ENCODE results near the gene CD164. TPM values are rescaled to one million over a fixed set of nuclear protein-coding genes. Genes with fewer than 3 reads are reported as not detected.

Gene CD164
- total and polyA plus RNA-seq, 2 of the 4 experiments (the other 2 are of a cell fraction): 146 to 150 TPM

GRCh38 chr6:109393157-109393885 is 11.1 kb upstream of the CD164 start:
- Histone ChIP-seq H2BK120ac (ENCODE audit: low read depth, low read length) (no peak overlapping the region), H3K9me3 (ENCODE audit: control insufficient read depth, insufficient read depth, low read length) (no peaks in the 10 kb centered on the region), H2AK5ac (ENCODE audit: low read depth, low read length) (no peak overlapping the region), H3K36me3 (ENCODE audit: control insufficient read depth, insufficient read depth, low read length) (no peaks in the 10 kb centered on the region), H3K79me1 (ENCODE audit: low read depth in 1 of 2, low read length in 2 of 2) (no peaks in the 10 kb centered on the region), H3K27me3 (ENCODE audit: control insufficient read depth, insufficient read depth, low read length) (peaks cover 15% of the 10 kb centered on the region), H3K56ac (ENCODE audit: extremely low read depth, insufficient read depth, low read length) (no peak overlapping the region), H3K23ac (ENCODE audit: low read depth, low read length) (no peak overlapping the region), H4K5ac (ENCODE audit: low read depth, low read length) (no peak overlapping the region), H2AFZ (replicated peaks; ENCODE audit: low read length, poor library complexity) (no peak overlapping the region), H2AK9ac (replicated peaks; ENCODE audit: low read depth, low read length, poor library complexity) (no peak overlapping the region), H3K9me1 (ENCODE audit: insufficient read depth, low read length) (no peaks in the 10 kb centered on the region), H3K4me1 (ENCODE audit: control insufficient read depth, insufficient read depth, low read length) (no peaks in the 10 kb centered on the region), H2BK20ac (ENCODE audit: low read depth, low read length) (no peak overlapping the region), H4K8ac (ENCODE audit: low read depth in 2 of 2, low read length in 2 of 2) (no peak overlapping the region), H3K27ac (ENCODE audit: insufficient read depth, low read length) (no peak overlapping the region), H3K14ac (replicated peaks; ENCODE audit: low read depth, low read length) (no peak overlapping the region), H3K4me2 (ENCODE audit: low read depth, low read length) (no peak overlapping the region), H4K20me1 (ENCODE audit: insufficient read depth, low read length) (no peaks in the 10 kb centered on the region), H3K18ac (ENCODE audit: low read depth, low read length) (no peak overlapping the region), H2BK15ac (ENCODE audit: low read depth, low read length) (no peak overlapping the region), H4K91ac (ENCODE audit: insufficient read depth, low read depth, low read length) (no peak overlapping the region), H2BK5ac (ENCODE audit: low read depth, low read length, poor library complexity, severe bottlenecking) (no peak overlapping the region), H3K9ac (ENCODE audit: low read depth, low read length) (no peak overlapping the region), H3K4me3 (ENCODE audit: insufficient read depth, low read depth, low read length) (no peak overlapping the region), H3K4ac (ENCODE audit: low read depth, low read length) (no peak overlapping the region)
- BruUV-seq (replicated peaks): no TSS peak
- intact Hi-C loops (cut with micrococcal nuclease) (no loop called here), dilution Hi-C loops (cut with HindIII; ENCODE audit: low sequenced_read_pairs, unreplicated experiment) (no loop called here), in situ Hi-C loops (cut with MboI; ENCODE audit: low sequenced_read_pairs) (loop anchor here (25.0 kb wide), 2 partner anchors 206 to 856 kb away; no protein-coding TSS in a partner anchor)
- ATAC-seq (ENCODE audit: low read depth) (no peak), DNase-seq (no peak)
- ChIA-PET CTCF (interaction anchor here (0.7 to 0.8 kb wide), 2 partner anchors 13 to 18 kb away, joined by 3 read pairs; no protein-coding TSS in a partner anchor), POLR2A (ENCODE audit: unreplicated experiment) (no interaction called here)
- 72% methylated on average over 4 of the region's 5 CpGs; no CpG with 5 or more reads in 1 of the 2 experiments for WGBS, 2 experiments (ENCODE audit: extremely low coverage in 2 of 2, insufficient read length in 1 of 2)
- no peak for TF ChIP-seq CHD1 (IDR thresholded peaks at IDR 0.05; ENCODE audit: low read depth, low read length)
- TF ChIP-seq FOS (IDR thresholded peaks at IDR 0.05; ENCODE audit: low read depth, low read length): no peak
- TF ChIP-seq USF2 (IDR thresholded peaks at IDR 0.05; ENCODE audit: low read depth, low read length): no peak
- TF ChIP-seq NFE2L2 (IDR thresholded peaks at IDR 0.05; ENCODE audit: low read depth, low read length): no peak
- TF ChIP-seq SMC3 (IDR thresholded peaks at IDR 0.05; ENCODE audit: low read depth, low read length): no peak
- no peak for TF ChIP-seq POLR2A (IDR thresholded peaks at IDR 0.05; ENCODE audit: low read depth, low read length)
- TF ChIP-seq CEBPB (IDR thresholded peaks at IDR 0.05; ENCODE audit: low read depth, low read length): no peak
- TF ChIP-seq MXI1 (IDR thresholded peaks at IDR 0.05; ENCODE audit: borderline replicate concordance, low read depth, low read length): no peak
- no peak for TF ChIP-seq MAZ (IDR thresholded peaks at IDR 0.05; ENCODE audit: borderline replicate concordance, low read depth, low read length)
- no peak for TF ChIP-seq RCOR1 (IDR thresholded peaks at IDR 0.05; ENCODE audit: insufficient replicate concordance, low read length)
- no peak for TF ChIP-seq RFX5 (IDR thresholded peaks at IDR 0.05; ENCODE audit: low read depth, low read length)
- no peak for TF ChIP-seq RAD21 (IDR thresholded peaks at IDR 0.05; ENCODE audit: low read length)
- TF ChIP-seq MAFK (IDR thresholded peaks at IDR 0.05; ENCODE audit: low read depth, low read length): no peak
- TF ChIP-seq CTCF (conservative IDR thresholded peaks at IDR 0.05; ENCODE audit: low read depth, low read length): no peak
